IMR-90 (cell line): ENCODE data around the gene PEX26. TPM values are rescaled to one million over a fixed set of nuclear protein-coding genes. Genes with fewer than 3 reads are reported as not detected.
"Not testable (repeated sequence)": the region's sequence is repeated elsewhere in the genome, so short reads cannot be mapped to it uniquely, and the experiment has no call there.

Source experiments
- ATAC-seq: fragments of 200-7000 bp; cut with Tn5 transposase; 2 replicates; pipeline ENCODE4 v1.9.1; 2020; ENCODE audit warnings: low read depth, mild to moderate bottlenecking, moderate library complexity
- BruUV-seq: library from RNA; stranded (reverse); fragments of 400-500 nt; replicated peaks from 2 replicates; lab custom pipeline; 2021; lab: Mats Ljungman, UMichigan
- CTCF ChIA-PET: fragments of 300-600 bp; formaldehyde crosslinking; extraction: SDS; loops from one replicate; lab custom pipeline; 2021; ENCODE audit warnings: antibody characterized with exemption; lab: Yijun Ruan, JAX
- POLR2A ChIA-PET: fragments of 300-600 bp; sonication (Branson Sonifier 250); formaldehyde crosslinking; loops from one replicate; lab custom pipeline; 2022; ENCODE audit warnings: antibody characterized with exemption; ENCODE audit not compliant: unreplicated experiment; lab: Charles Lee
- DNase-seq: peaks from one replicate; pipeline ENCODE4 v3.0.0; 2013
- H2AFZ ChIP-seq: replicated peaks from 2 replicates; pipeline ENCODE3; 2013; ENCODE audit warnings: low read length, mild to moderate bottlenecking; ENCODE audit not compliant: poor library complexity
- H2AK5ac ChIP-seq: 2 replicates; pipeline ENCODE4 v1.6.1; 2013; ENCODE audit warnings: low read depth, low read length, inconsistent platforms
- H2AK9ac ChIP-seq: replicated peaks from 2 replicates; pipeline ENCODE3; 2013; ENCODE audit warnings: mild to moderate bottlenecking, low read depth, low read length, moderate library complexity; ENCODE audit not compliant: poor library complexity
- H2BK120ac ChIP-seq: 2 replicates; pipeline ENCODE4 v1.6.1; 2013; ENCODE audit warnings: low read depth, low read length, inconsistent platforms
- H2BK15ac ChIP-seq: 3 replicates; pipeline ENCODE4 v1.6.1; 2013; ENCODE audit warnings: low read depth, low read length, inconsistent platforms
- H2BK20ac ChIP-seq: 2 replicates; pipeline ENCODE4 v1.6.1; 2013; ENCODE audit warnings: low read depth, mild to moderate bottlenecking, inconsistent platforms, low read length, moderate library complexity
- H2BK5ac ChIP-seq: 2 replicates; pipeline ENCODE4 v1.6.1; 2013; ENCODE audit warnings: mild to moderate bottlenecking, low read depth, low read length, inconsistent platforms; ENCODE audit not compliant: poor library complexity, severe bottlenecking
- H3K14ac ChIP-seq: replicated peaks from 2 replicates; pipeline ENCODE4 v1.6.1; 2013; ENCODE audit warnings: low read depth, low read length, inconsistent platforms
- H3K18ac ChIP-seq: 2 replicates; pipeline ENCODE4 v1.6.1; 2013; ENCODE audit warnings: low read depth, low read length, control low read depth
- H3K23ac ChIP-seq: 2 replicates; pipeline ENCODE4 v1.6.1; 2013; ENCODE audit warnings: low read depth, low read length, inconsistent platforms
- H3K27ac ChIP-seq: 2 replicates; pipeline ENCODE4 v1.5.1; 2013; ENCODE audit warnings: mild to moderate bottlenecking, control low read depth, low read length; ENCODE audit not compliant: insufficient read depth
- H3K27me3 ChIP-seq: 2 replicates; pipeline ENCODE4 v1.6.1; 2013; ENCODE audit warnings: low read length; ENCODE audit not compliant: control insufficient read depth, insufficient read depth
- H3K36me3 ChIP-seq: 2 replicates; pipeline ENCODE4 v1.6.1; 2013; ENCODE audit warnings: low read length, mixed read lengths; ENCODE audit not compliant: control insufficient read depth, insufficient read depth
- H3K4ac ChIP-seq: 2 replicates; pipeline ENCODE4 v1.6.1; 2013; ENCODE audit warnings: low read depth, low read length, inconsistent platforms
- H3K4me1 ChIP-seq: 2 replicates; pipeline ENCODE4 v1.6.1; 2013; ENCODE audit warnings: low read length, mixed read lengths; ENCODE audit not compliant: control insufficient read depth, insufficient read depth
- H3K4me2 ChIP-seq: 2 replicates; pipeline ENCODE4 v1.6.1; 2013; ENCODE audit warnings: low read depth, mild to moderate bottlenecking, control low read depth, low read length, moderate library complexity
- H3K4me3 ChIP-seq: 2 replicates; pipeline ENCODE4 v1.5.1; 2013; ENCODE audit warnings: low read depth, mild to moderate bottlenecking, control low read depth, low read length, moderate library complexity; ENCODE audit not compliant: insufficient read depth
- H3K56ac ChIP-seq: 2 replicates; pipeline ENCODE4 v1.6.1; 2013; ENCODE audit warnings: low read length, inconsistent platforms; ENCODE audit not compliant: insufficient read depth; ENCODE audit errors: extremely low read depth
- H3K79me1 ChIP-seq, 2 experiments: 2 replicates each; pipeline ENCODE4 v1.6.1; 2013; ENCODE audit warnings: low read length in 2 of 2, inconsistent platforms in 1 of 2, low read depth in 1 of 2
- H3K9ac ChIP-seq: 2 replicates; pipeline ENCODE4 v1.6.1; 2013; ENCODE audit warnings: low read depth, low read length, control low read depth
- H3K9me1 ChIP-seq: 2 replicates; pipeline ENCODE4 v1.6.1; 2013; ENCODE audit warnings: low read length, inconsistent platforms; ENCODE audit not compliant: insufficient read depth
- H3K9me3 ChIP-seq: 2 replicates; pipeline ENCODE4 v1.6.1; 2013; ENCODE audit warnings: low read length; ENCODE audit not compliant: control insufficient read depth, insufficient read depth
- H4K20me1 ChIP-seq: 2 replicates; pipeline ENCODE4 v1.6.1; 2013; ENCODE audit warnings: low read length, inconsistent platforms; ENCODE audit not compliant: insufficient read depth
- H4K5ac ChIP-seq: 2 replicates; pipeline ENCODE4 v1.6.1; 2013; ENCODE audit warnings: mild to moderate bottlenecking, low read depth, low read length, control low read depth
- H4K8ac ChIP-seq, 2 experiments: 2 replicates each; pipeline ENCODE4 v1.6.1; 2013; ENCODE audit warnings: low read depth in 2 of 2, low read length in 2 of 2, control low read depth in 1 of 2, inconsistent platforms in 1 of 2
- H4K91ac ChIP-seq: 2 replicates; pipeline ENCODE4 v1.6.1; 2013; ENCODE audit warnings: low read depth, low read length, inconsistent platforms; ENCODE audit not compliant: insufficient read depth
- WGBS, 2 experiments: methylation state at CpG; one replicate each; pipeline versions ENCODE4 v1.1.5 to v1.1.7; 2013; ENCODE audit warnings: missing lambda C conversion rate in 2 of 2; ENCODE audit not compliant: insufficient read length in 1 of 2; ENCODE audit errors: extremely low coverage in 2 of 2; 5-methylcytosine and 5-hydroxymethylcytosine counted together
- dilution Hi-C: fragments of 300-500 bp; cut with HindIII; formaldehyde crosslinking; loops from one replicate; pipeline ENCODE4 v1.14.3; 2018; ENCODE audit warnings: low sequenced_read_pairs; ENCODE audit not compliant: unreplicated experiment
- in situ Hi-C: fragments of 300-500 bp; cut with MboI; formaldehyde crosslinking; loops from 3 replicates; pipeline ENCODE4 v1.14.3; 2019; ENCODE audit warnings: low sequenced_read_pairs, inconsistent platforms, mixed read lengths
- intact Hi-C: fragments of 100-400 bp; cut with micrococcal nuclease; formaldehyde crosslinking; loops from 2 replicates; pipeline ENCODE4 v1.10.0; 2022
- polyA plus RNA-seq, 3 experiments: library from polyadenylated mRNA; depleted of rRNA; stranded (reverse); fragments of >200 nt; gene quantifications; 2 replicates each; pipeline ENCODE4 v1.2.3, GENCODE V29; 2012; ENCODE audit warnings: low replicate concordance in 1 of 3
- total RNA-seq: library from RNA; depleted of rRNA; stranded (reverse); fragments of >200 nt; gene quantifications from 2 replicates; pipeline ENCODE4 v1.2.3, GENCODE V29; 2012

PEX26 gene
- total and polyA plus RNA-seq, 2 of the 4 experiments (the other 2 are of a cell fraction), result 12.2 to 18.5 TPM

GRCh38 chr22:18073927-18074326 lies 3.9 kb upstream of the PEX26 start:
- H3K18ac ChIP-seq, H3K27me3 ChIP-seq, H4K20me1 ChIP-seq, H3K36me3 ChIP-seq, H3K4me1 ChIP-seq, H4K5ac ChIP-seq, H3K4ac ChIP-seq, dilution Hi-C loops, H3K9me3 ChIP-seq, H2AK5ac ChIP-seq, H3K27ac ChIP-seq, DNase-seq, H3K4me2 ChIP-seq, H3K9ac ChIP-seq, POLR2A ChIA-PET, H4K91ac ChIP-seq, H2BK5ac ChIP-seq, CTCF ChIA-PET, H2BK120ac ChIP-seq, H3K4me3 ChIP-seq, H2AK9ac ChIP-seq, H2BK15ac ChIP-seq, H4K8ac ChIP-seq, H3K23ac ChIP-seq, BruUV-seq, H3K9me1 ChIP-seq, H3K56ac ChIP-seq, H2BK20ac ChIP-seq, ATAC-seq, H3K14ac ChIP-seq, H2AFZ ChIP-seq: not testable (repeated sequence)
- in situ Hi-C loops (loop anchor here (5.0 to 25.0 kb wide), 2 partner anchors 242 to 512 kb away; partner anchors contain the start of gene SLC25A18), intact Hi-C loops (loop anchor here (10.0 kb wide), 2 partner anchors 519 to 999 kb away; no protein-coding TSS in a partner anchor)
- WGBS, 2 experiments, result 72% methylated on average over 2 of the region's 4 CpGs; no CpG with 5 or more reads in 1 of the 2 experiments
- peaks cover 10 to 19% of the 10 kb centered on the region in 2 experiments; a peak in 3 of 4 replicates for H3K79me1 ChIP-seq
